PC-9 (cell line): ENCODE results near the gene AFAP1. TPM values are rescaled to one million over a fixed set of nuclear protein-coding genes. Genes with fewer than 3 reads are reported as not detected.
"Not testable (repeated sequence)": the region's sequence is repeated elsewhere in the genome, so short reads cannot be mapped to it uniquely, and the experiment has no call there.

Experiments
- BruUV-seq: library from RNA; stranded (reverse); fragments of 400-500 nt; replicated peaks from 2 replicates; lab custom pipeline; 2021; lab: Mats Ljungman, UMichigan
- CTCF ChIA-PET: fragments of 300-600 bp; sonication (Branson Sonifier 250); formaldehyde crosslinking; loops from one replicate; lab custom pipeline; 2022; ENCODE audit warnings: antibody characterized with exemption; lab: Charles Lee
- POLR2A ChIA-PET: fragments of 300-600 bp; sonication (Branson Sonifier 250); formaldehyde crosslinking; loops from one replicate; lab custom pipeline; 2022; ENCODE audit warnings: antibody characterized with exemption; ENCODE audit not compliant: unreplicated experiment; lab: Charles Lee
- DNase-seq, 2 experiments: peaks; one replicate each; pipeline versions ENCODE4 v3.0.0 to v3.0.0-alpha.2; 2015 to 2022; ENCODE audit warnings: mixed read lengths in 1 of 2
- H2AFZ ChIP-seq: fragments of 200-600 bp; sonication (generic); 2 replicates; pipeline ENCODE4 v1.8.1; 2017; ENCODE audit warnings: antibody characterized with exemption
- H3F3A ChIP-seq: fragments of 200-600 bp; sonication (generic); 2 replicates; pipeline ENCODE4 v1.8.1; 2017; ENCODE audit warnings: antibody characterized with exemption, mild to moderate bottlenecking, low read depth; ENCODE audit not compliant: insufficient read depth
- H3K27ac ChIP-seq: fragments of 200-600 bp; sonication (generic); 2 replicates; pipeline ENCODE4 v1.6.1; 2016; ENCODE audit warnings: mixed run types
- H3K27me3 ChIP-seq: fragments of 200-600 bp; sonication (generic); 2 replicates; pipeline ENCODE4 v1.6.1; 2016; ENCODE audit warnings: low read depth, mixed run types; ENCODE audit not compliant: insufficient read depth
- H3K36me3 ChIP-seq: fragments of 200-600 bp; sonication (generic); 2 replicates; pipeline ENCODE4 v1.6.1; 2016; ENCODE audit warnings: low read depth, mixed run types
- H3K4me1 ChIP-seq: fragments of 200-600 bp; sonication (generic); replicated peaks from 2 replicates; pipeline ENCODE4 v1.6.1; 2016; ENCODE audit warnings: mixed run types; ENCODE audit not compliant: insufficient read depth
- H3K4me2 ChIP-seq: fragments of 200-600 bp; sonication (generic); 2 replicates; pipeline ENCODE4 v1.6.1; 2017; ENCODE audit warnings: mixed run types
- H3K4me3 ChIP-seq: fragments of 200-600 bp; sonication (generic); 2 replicates; pipeline ENCODE4 v1.6.1; 2016; ENCODE audit warnings: mixed run types
- H3K79me2 ChIP-seq: fragments of 200-600 bp; sonication (generic); 2 replicates; pipeline ENCODE4 v1.6.1; 2017; ENCODE audit warnings: low read depth, mixed run types
- H3K9me2 ChIP-seq: fragments of 200-600 bp; sonication (generic); 2 replicates; pipeline ENCODE4 v1.8.1; 2017; ENCODE audit warnings: mild to moderate bottlenecking; ENCODE audit not compliant: insufficient read depth
- H3K9me3 ChIP-seq: fragments of 200-600 bp; sonication (generic); 2 replicates; pipeline ENCODE4 v1.8.1; 2016; ENCODE audit warnings: low read depth; ENCODE audit not compliant: insufficient read depth
- H4K20me1 ChIP-seq: fragments of 200-600 bp; sonication (generic); 2 replicates; pipeline ENCODE4 v1.8.1; 2017; ENCODE audit not compliant: insufficient read depth
- CTCF ChIP-seq: fragments of 200-600 bp; sonication (generic); conservative IDR thresholded peaks from 2 replicates; pipeline ENCODE4 v1.6.1; 2017; ENCODE audit warnings: mixed run types, antibody characterized with exemption, mild to moderate bottlenecking, moderate library complexity
- EZH2 ChIP-seq: fragments of 200-600 bp; sonication (generic); IDR thresholded peaks from 2 replicates; pipeline ENCODE4 v1.8.0; 2017; ENCODE audit warnings: antibody characterized with exemption, low read depth
- intact Hi-C: fragments of 100-400 bp; cut with micrococcal nuclease; formaldehyde crosslinking; loops from one replicate; pipeline ENCODE4 v1.10.0; 2022; ENCODE audit not compliant: unreplicated experiment
- total RNA-seq: library from RNA; stranded (reverse); gene quantifications from 2 replicates; pipeline ENCODE4 v1.2.3, GENCODE V29; 2021

The AFAP1 gene
- total RNA-seq, 1 experiment from 2014 or later = 69.6 TPM

DNA sequence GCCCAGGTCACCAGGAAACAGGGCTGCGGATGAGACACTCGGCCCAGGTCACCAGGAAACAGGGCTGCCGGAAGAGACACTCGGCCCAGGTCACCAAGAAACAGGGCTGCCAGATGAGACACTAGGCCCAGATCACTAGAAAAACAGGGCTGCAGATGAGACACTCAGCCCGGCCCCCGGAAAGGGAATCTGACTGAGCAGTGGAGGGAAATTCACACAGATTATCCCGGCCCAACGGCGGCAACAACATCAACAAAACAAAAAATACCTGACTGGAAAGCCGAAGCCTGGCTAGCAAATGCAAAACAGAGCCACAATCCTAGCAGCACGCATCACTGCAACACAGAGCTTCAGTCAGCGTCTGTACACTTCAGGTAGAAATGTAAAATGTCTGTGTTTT is 20.7 kb downstream of the AFAP1 start:
- Histone ChIP-seq H3K4me2 (no peak overlapping the region), H3K9me3 (no peaks in the 10 kb centered on the region), H3K79me2 (peaks cover 93% of the 10 kb centered on the region), H2AFZ (no peak overlapping the region), H3K4me1 (peaks cover 7% of the 10 kb centered on the region), H3K4me3 (no peak overlapping the region), H4K20me1 (peaks cover 71% of the 10 kb centered on the region), H3K9me2 (no peaks in the 10 kb centered on the region), H3K36me3 (no peaks in the 10 kb centered on the region; the same call in 1 of the 2 replicates), H3F3A (peaks cover 14% of the 10 kb centered on the region), H3K27me3 (no peaks in the 10 kb centered on the region), H3K27ac (no peak overlapping the region)
- no TSS peak for BruUV-seq
- DNase-seq = no peak
- POLR2A ChIA-PET = no interaction called here
- intact Hi-C loops = no loop called here
- CTCF ChIA-PET = no interaction called here
- no peak for TF ChIP-seq EZH2
- TF ChIP-seq CTCF = no peak

- H3F3A ChIP-seq, H3K27me3 ChIP-seq, BruUV-seq, intact Hi-C loops, H3K9me3 ChIP-seq, H2AFZ ChIP-seq, CTCF ChIA-PET, H3K36me3 ChIP-seq, POLR2A ChIA-PET, H3K4me2 ChIP-seq, DNase-seq, H3K27ac ChIP-seq, H3K9me2 ChIP-seq, H3K4me1 ChIP-seq, H3K4me3 ChIP-seq: not testable (repeated sequence)
- Histone ChIP-seq H3K79me2 (peaks cover 93% of the 10 kb centered on the region), H4K20me1 (peaks cover 71% of the 10 kb centered on the region)
Observed at GRCh38 chr4:7918187-7918586, 21.5 kb downstream of the AFAP1 start.

DNA sequence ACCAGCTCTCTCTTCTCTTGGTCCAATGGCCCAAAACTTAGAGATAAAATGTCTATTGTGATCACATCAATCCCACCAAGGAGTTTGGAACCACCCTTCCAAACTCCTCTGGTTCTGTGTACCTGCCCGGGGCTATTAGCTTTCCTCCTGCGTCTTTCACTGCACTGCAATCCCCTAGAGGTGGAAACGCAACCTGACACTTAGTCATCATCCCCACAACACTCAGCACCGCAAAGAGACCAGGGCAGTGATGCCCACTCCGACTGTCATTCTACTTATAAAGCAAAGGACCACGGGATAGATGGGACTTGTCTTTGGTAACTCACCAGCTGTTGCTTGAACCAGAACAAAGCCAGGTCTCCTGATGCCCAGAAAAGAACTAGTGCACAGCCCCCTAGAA is 22.0 kb downstream of the AFAP1 start:
- DNase-seq = no peak
- Histone ChIP-seq H3K79me2 (peaks cover 93% of the 10 kb centered on the region), H3K4me1 (no peaks in the 10 kb centered on the region), H2AFZ (no peak overlapping the region), H3K27me3 (no peaks in the 10 kb centered on the region), H3K4me3 (no peak overlapping the region), H3F3A (peaks cover 7% of the 10 kb centered on the region), H3K9me3 (no peaks in the 10 kb centered on the region), H3K4me2 (no peak overlapping the region), H4K20me1 (peaks cover 73% of the 10 kb centered on the region), H3K9me2 (no peaks in the 10 kb centered on the region), H3K36me3 (no peaks in the 10 kb centered on the region; the same call in 1 of the 2 replicates), H3K27ac (no peak overlapping the region)
- no TSS peak for BruUV-seq
- POLR2A ChIA-PET = no interaction called here
- intact Hi-C loops = no loop called here
- CTCF ChIA-PET = no interaction called here
- TF ChIP-seq EZH2 (no peak), CTCF (no peak)

DNA sequence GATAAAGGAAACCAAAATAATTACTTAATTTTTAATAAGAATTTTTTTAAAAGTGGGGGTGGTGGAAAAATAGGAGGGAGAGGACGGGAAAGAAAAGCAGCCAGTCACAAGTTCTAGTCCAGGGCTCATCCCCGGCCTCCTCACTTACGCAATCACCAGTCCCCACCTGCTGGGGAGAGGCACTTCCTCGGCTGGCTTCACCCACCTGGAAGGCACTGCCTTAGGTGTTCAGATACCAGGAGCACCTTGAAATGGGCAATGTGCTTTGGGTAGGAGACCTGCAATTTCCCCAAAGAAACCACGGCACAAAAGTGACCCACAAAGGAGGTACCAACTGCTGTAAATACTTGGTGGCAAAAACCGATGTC is 23.8 kb downstream of the AFAP1 start:
- Histone ChIP-seq H3K27ac (0 out of 2 replicates have a peak overlapping the region, but pooled peaks have one; percentile 12), H3K36me3 (no peaks in the 10 kb centered on the region; the same call in 1 of the 2 replicates), H2AFZ (no peak overlapping the region), H3K27me3 (no peaks in the 10 kb centered on the region), H3K79me2 (peaks cover 94% of the 10 kb centered on the region), H3F3A (peaks cover 26% of the 10 kb centered on the region), H4K20me1 (peaks cover 76% of the 10 kb centered on the region), H3K4me2 (no peak overlapping the region), H3K9me2 (no peaks in the 10 kb centered on the region), H3K4me3 (no peak overlapping the region), H3K9me3 (no peaks in the 10 kb centered on the region), H3K4me1 (no peaks in the 10 kb centered on the region)
- POLR2A ChIA-PET = interaction anchor here (0.7 kb wide), 1 partner anchor 48 kb away, joined by 7 read pairs; no protein-coding TSS in a partner anchor
- intact Hi-C loops = no loop called here
- TF ChIP-seq EZH2 (no peak), CTCF (no peak)
- CTCF ChIA-PET = no interaction called here
- no peak for DNase-seq
- BruUV-seq = no TSS peak
